Parathyroid adenoma (tissue), 2 donors: ENCODE measurements around the gene SOX14.

Experiments
- H2AFZ ChIP-seq: fragments of 300-600 bp; sonication (generic); one replicate; pipeline ENCODE4 v1.7.0; 2017; ENCODE audit warnings: antibody characterized with exemption, mild to moderate bottlenecking
- H3K27ac ChIP-seq: fragments of 300-600 bp; sonication (generic); one replicate; pipeline ENCODE4 v1.7.0; 2017
- H3K27me3 ChIP-seq: fragments of 300-600 bp; sonication (generic); one replicate; pipeline ENCODE4 v1.7.0; 2017; ENCODE audit warnings: low read length; ENCODE audit not compliant: control insufficient read depth, insufficient read depth
- H3K36me3 ChIP-seq: fragments of 300-600 bp; sonication (generic); one replicate; pipeline ENCODE4 v1.7.0; 2017; ENCODE audit warnings: low read length; ENCODE audit not compliant: control insufficient read depth, insufficient read depth
- H3K4me1 ChIP-seq: fragments of 300-600 bp; sonication (generic); one replicate; pipeline ENCODE4 v1.7.0; 2017; ENCODE audit warnings: control low read depth
- H3K4me2 ChIP-seq: fragments of 300-600 bp; sonication (generic); one replicate; pipeline ENCODE4 v1.7.0; 2017; ENCODE audit warnings: low read length
- H3K4me3 ChIP-seq: fragments of 300-600 bp; sonication (generic); one replicate; pipeline ENCODE4 v1.7.0; 2017; ENCODE audit warnings: low read depth, low read length
- H3K79me2 ChIP-seq: fragments of 300-600 bp; sonication (generic); one replicate; pipeline ENCODE4 v1.7.0; 2017; ENCODE audit warnings: control low read depth
- H3K9ac ChIP-seq: fragments of 300-600 bp; sonication (generic); one replicate; pipeline ENCODE4 v1.7.0; 2017; ENCODE audit warnings: mild to moderate bottlenecking
- H3K9me3 ChIP-seq: fragments of 300-600 bp; sonication (generic); one replicate; pipeline ENCODE4 v1.7.0; 2017; ENCODE audit warnings: low read length; ENCODE audit not compliant: control insufficient read depth
- TF ChIP-seq, protein P1 (sequence below): fragments of 300-600 bp; sonication (generic); IDR thresholded peaks from one replicate; pipeline ENCODE4 v1.7.0; 2017; ENCODE audit warnings: antibody characterized with exemption, mild to moderate bottlenecking
- donor health status: primary hyperparathyroidism.

The SOX14 gene

DNA sequence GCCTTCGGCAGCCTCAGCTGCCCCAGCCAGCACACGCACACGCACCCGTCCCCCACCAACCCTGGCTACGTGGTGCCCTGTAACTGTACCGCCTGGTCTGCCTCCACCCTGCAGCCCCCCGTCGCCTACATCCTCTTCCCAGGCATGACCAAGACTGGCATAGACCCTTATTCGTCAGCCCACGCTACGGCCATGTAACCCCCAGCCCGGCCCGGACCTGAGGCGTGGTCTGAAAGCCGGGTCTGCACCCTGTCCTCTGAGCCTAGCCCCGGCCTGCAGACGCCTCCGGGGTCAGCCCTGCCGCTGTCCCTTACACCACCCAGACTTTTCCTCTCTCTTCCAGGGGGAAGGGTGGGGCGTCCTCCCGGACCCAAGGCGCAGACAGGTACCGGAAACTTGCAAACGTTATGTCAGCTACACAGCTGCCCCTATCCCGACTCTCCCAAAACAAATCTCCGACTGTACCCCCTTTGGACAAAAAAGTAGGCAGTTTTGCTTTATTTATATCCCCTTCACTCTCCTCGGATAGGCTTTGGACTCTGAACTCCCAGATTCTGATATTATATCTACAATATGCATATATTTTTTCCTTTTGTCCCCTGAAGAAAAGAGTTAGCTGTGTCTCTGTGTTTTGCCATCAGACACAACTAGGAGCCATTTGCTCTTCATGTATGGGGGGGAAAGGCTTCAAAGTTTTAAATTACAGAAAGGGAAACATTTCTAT, 1.4 kb downstream of the SOX14 start:
- H3K4me1 ChIP-seq, result no peaks in the 10 kb centered on the region
- H2AFZ ChIP-seq, result no peak overlapping the region
- H3K36me3 ChIP-seq, result no peaks in the 10 kb centered on the region
- H3K4me2 ChIP-seq, result no peak overlapping the region
- no peaks in the 10 kb centered on the region for H3K79me2 ChIP-seq
- peaks cover 24% of the 10 kb centered on the region for H3K27me3 ChIP-seq
- H3K9ac ChIP-seq, result no peak overlapping the region
- TF ChIP-seq, protein P1, sequence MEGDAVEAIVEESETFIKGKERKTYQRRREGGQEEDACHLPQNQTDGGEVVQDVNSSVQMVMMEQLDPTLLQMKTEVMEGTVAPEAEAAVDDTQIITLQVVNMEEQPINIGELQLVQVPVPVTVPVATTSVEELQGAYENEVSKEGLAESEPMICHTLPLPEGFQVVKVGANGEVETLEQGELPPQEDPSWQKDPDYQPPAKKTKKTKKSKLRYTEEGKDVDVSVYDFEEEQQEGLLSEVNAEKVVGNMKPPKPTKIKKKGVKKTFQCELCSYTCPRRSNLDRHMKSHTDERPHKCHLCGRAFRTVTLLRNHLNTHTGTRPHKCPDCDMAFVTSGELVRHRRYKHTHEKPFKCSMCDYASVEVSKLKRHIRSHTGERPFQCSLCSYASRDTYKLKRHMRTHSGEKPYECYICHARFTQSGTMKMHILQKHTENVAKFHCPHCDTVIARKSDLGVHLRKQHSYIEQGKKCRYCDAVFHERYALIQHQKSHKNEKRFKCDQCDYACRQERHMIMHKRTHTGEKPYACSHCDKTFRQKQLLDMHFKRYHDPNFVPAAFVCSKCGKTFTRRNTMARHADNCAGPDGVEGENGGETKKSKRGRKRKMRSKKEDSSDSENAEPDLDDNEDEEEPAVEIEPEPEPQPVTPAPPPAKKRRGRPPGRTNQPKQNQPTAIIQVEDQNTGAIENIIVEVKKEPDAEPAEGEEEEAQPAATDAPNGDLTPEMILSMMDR, result no peak
- no peak overlapping the region for H3K4me3 ChIP-seq
- no peaks in the 10 kb centered on the region for H3K9me3 ChIP-seq
- H3K27ac ChIP-seq, result no peak overlapping the region

DNA sequence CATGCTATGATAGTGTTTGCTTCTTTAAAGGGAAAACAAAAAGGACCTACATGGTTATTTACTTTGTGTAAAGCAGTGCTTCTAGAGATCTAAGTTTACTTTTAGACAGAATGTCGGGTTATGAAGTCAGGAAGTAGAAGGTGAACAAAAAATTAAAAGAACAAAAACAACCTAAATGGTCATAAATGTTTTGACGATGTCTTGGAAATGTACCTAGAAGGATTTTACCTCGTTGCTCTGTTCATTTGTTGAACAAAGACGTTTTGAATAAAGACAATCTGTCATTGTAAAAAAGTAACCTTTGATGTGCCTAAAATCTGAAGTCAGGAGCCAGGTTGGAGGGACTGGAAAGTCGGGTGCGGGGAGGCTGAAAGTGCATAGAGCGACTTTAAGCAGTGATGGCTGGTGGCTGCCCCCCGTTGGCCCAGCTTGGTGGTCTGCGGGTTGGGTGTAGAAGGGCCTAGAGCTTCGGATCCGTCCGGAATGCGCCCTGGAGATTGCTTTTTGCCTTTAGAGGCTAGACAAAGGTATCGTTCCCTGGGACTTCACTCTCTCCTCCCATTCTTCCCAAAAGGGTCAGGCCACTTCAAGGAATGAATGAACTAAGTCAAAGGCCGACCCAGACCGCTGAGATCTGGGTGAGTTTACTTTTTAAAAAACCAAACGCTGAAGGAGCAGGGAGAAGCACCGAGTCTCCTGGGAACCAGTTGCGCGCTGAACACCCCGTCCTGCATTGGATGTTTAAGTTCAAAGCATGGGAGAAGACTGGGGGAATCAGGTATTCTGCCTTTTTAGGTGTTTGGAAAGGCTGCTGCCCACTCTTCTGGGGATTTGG, 2.1 kb downstream of the SOX14 start:
- H3K9me3 ChIP-seq, result no peaks in the 10 kb centered on the region
- no peak overlapping the region for H3K4me3 ChIP-seq
- no peak overlapping the region for H3K9ac ChIP-seq
- no peaks in the 10 kb centered on the region for H3K79me2 ChIP-seq
- no peak overlapping the region for H3K4me2 ChIP-seq
- H2AFZ ChIP-seq, result no peak overlapping the region
- TF ChIP-seq, protein P1, result no peak
- no peak overlapping the region for H3K27ac ChIP-seq
- no peaks in the 10 kb centered on the region for H3K4me1 ChIP-seq
- peaks cover 27% of the 10 kb centered on the region for H3K27me3 ChIP-seq
- no peaks in the 10 kb centered on the region for H3K36me3 ChIP-seq

DNA sequence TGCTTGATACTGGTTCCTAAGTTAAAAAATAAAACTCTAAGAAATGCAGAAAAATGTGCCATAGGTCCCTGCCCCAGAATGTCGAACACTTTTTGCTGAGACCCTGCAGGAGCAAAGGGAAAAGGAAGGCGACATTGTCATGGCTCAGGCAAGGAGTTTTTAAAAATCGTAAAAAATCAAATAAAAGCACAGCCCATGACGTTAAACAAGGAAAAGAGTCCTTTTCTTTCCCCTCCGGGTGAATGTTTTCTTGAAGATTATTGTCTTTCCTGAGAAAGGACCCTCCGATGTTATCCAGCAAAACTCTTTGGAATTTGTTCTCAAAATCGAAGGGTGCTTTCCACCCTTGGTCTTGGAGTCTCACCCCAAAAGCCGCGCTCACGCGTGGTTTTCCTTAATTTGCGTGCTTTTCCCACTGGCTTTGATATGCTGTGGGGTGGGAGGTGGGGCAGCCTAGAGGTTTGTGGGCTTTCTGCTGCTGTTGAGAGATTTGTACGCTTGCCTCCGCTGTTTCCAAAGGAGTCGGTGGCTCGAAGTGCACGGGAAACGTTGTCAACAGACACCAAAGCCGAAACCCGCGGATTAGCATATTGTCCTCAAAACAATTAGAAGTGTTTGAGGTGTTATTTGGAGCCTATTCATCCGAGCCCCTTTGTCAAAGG, 2.9 kb downstream of the SOX14 start:
- Histone ChIP-seq H3K4me3 (no peak overlapping the region), H3K27me3 (peaks cover 27% of the 10 kb centered on the region), H2AFZ (no peak overlapping the region), H3K4me1 (no peaks in the 10 kb centered on the region), H3K27ac (no peak overlapping the region), H3K4me2 (no peak overlapping the region), H3K9ac (no peak overlapping the region), H3K9me3 (no peaks in the 10 kb centered on the region), H3K36me3 (no peaks in the 10 kb centered on the region), H3K79me2 (no peaks in the 10 kb centered on the region)
- TF ChIP-seq, protein P1, result no peak

DNA sequence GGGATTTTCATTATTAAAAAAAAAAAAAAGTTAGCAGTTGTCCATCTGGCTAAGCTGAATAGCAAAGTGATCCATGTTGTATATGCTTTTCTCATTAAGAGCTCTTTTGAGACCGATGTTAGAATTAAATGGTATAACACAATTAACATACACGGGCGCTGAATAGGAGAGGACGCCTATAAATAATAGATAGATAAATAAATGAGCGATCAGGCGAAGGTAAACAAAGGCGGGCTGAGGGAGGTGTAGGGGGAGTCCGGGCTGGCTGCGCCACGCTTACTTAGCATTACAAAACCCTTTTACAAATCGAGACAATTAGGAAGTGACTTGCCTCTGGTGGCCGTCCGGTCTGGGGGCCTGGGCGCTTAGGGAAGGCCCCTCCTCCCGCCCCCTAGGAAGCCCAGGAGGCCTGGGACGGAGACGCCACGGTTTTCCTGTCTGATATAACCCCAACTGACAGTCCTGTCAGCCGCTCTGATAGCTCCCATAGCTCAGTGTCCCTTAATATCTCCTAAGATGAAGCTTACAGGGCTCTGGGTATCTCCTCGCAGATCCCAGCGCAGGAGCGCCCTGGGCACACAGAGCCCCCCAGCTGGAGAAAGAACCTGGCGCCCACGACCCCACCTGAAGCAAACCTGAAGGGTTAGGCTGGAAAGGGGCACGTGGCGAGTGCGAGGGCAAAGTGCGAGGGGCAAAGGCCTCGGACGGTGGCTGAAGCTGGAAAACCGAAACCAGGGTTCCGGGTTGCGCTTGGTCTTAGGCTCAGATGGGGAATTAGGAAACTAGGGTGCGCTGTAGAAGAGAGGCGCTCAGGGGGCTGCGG, 3.6 kb downstream of the SOX14 start:
- Histone ChIP-seq H3K36me3 (no peaks in the 10 kb centered on the region), H2AFZ (no peak overlapping the region), H3K9me3 (no peaks in the 10 kb centered on the region), H3K79me2 (no peaks in the 10 kb centered on the region), H3K9ac (no peak overlapping the region), H3K4me1 (no peaks in the 10 kb centered on the region), H3K27me3 (peaks cover 27% of the 10 kb centered on the region), H3K4me3 (peak overlapping the region; percentile 47), H3K4me2 (peak overlapping the region; percentile 84), H3K27ac (no peak overlapping the region)
- TF ChIP-seq, protein P1, result no peak
